Erythroblast (primary cell): ENCODE results near the gene NFIA.

Experiments used
- GATA1 ChIP-seq: IDR thresholded peaks from 2 replicates; pipeline ENCODE4 v1.6.1; 2011; ENCODE audit warnings: low read depth, mild to moderate bottlenecking, control low read depth, low read length, moderate library complexity
- POLR2A ChIP-seq: IDR thresholded peaks from 2 replicates; pipeline ENCODE4 v1.6.1; 2011; ENCODE audit warnings: mild to moderate bottlenecking, low read length

GRCh38 chr1:61506236-61506635 is 423.9 kb downstream of the NFIA start:
- TF ChIP-seq POLR2A, result no peak
- TF ChIP-seq GATA1, result no peak
